Keratinocyte (primary cell): ENCODE measurements around the gene ABL1.

ENCODE experiments used
- CTCF ChIP-seq, 3 experiments: IDR thresholded peaks in 1 of 3; conservative IDR thresholded peaks in 1 of 3; optimal IDR thresholded peaks in 1 of 3; 2 replicates in 2 of 3; 3 replicates in 1 of 3; pipeline versions ENCODE3 to v1.5.1; 2011; ENCODE audit warnings: low read length in 3 of 3, mild to moderate bottlenecking in 3 of 3, moderate library complexity in 2 of 3, control low read depth in 1 of 3, inconsistent platforms in 1 of 3; ENCODE audit not compliant: insufficient read depth in 2 of 3; ENCODE audit errors: extremely low read depth in 1 of 3
- EZH2 ChIP-seq: IDR thresholded peaks from one replicate; pipeline ENCODE4 v1.6.1; 2012; ENCODE audit warnings: inconsistent platforms, mild to moderate bottlenecking, low read length, moderate library complexity

GRCh38 chr9:130898552-130898852, 63.4 kb downstream of the ABL1 start:
- TF ChIP-seq CTCF (optimal IDR thresholded peaks at IDR 0.05 in 1 of 3, IDR thresholded peaks at IDR 0.05 in 1 of 3, conservative IDR thresholded peaks at IDR 0.05 in 1 of 3; ENCODE audit: extremely low read depth in 1 of 3, insufficient read depth in 2 of 3, low read length in 3 of 3) (no peak), EZH2 (no peak)
